GM12878 (cell line): ENCODE results near the gene NR3C1. TPM values are rescaled to one million over a fixed set of nuclear protein-coding genes. Genes with fewer than 3 reads are reported as not detected.

Source experiments
- ATAC-seq: fragments of 200-7000 bp; cut with Tn5 transposase; 3 replicates; pipeline ENCODE4 v1.9.1; 2020; ENCODE audit warnings: mild to moderate bottlenecking, moderate library complexity
- BruUV-seq: library from RNA; stranded (reverse); fragments of 400-500 nt; replicated peaks from 2 replicates; lab custom pipeline; 2021; lab: Mats Ljungman, UMichigan
- CTCF ChIA-PET: fragments of 300-600 bp; sonication (Branson Sonifier 250); formaldehyde crosslinking; extraction: SDS; loops from one replicate; lab custom pipeline; 2021; ENCODE audit warnings: inconsistent platforms; lab: Yijun Ruan, JAX
- POLR2A ChIA-PET: fragments of 350-600 bp; formaldehyde crosslinking; extraction: SDS; loops from one replicate; lab custom pipeline; 2021; ENCODE audit warnings: inconsistent platforms; lab: Charles Lee
- RAD21 ChIA-PET: fragments of 300-600 bp; sonication (Branson Sonifier 250); formaldehyde crosslinking; loops from one replicate; lab custom pipeline; 2023; ENCODE audit warnings: antibody characterized with exemption; ENCODE audit not compliant: unreplicated experiment; lab: Charles Lee
- SMC1A ChIA-PET: fragments of 300-600 bp; sonication (Branson Sonifier 250); formaldehyde crosslinking; loops from one replicate; lab custom pipeline; 2023; ENCODE audit not compliant: unreplicated experiment, uncharacterized antibody; lab: Charles Lee
- DNase-seq: peaks from one replicate; pipeline ENCODE4 v3.0.0-alpha.2; 2011; ENCODE audit warnings: low read depth, low spot score
- FAIRE-seq: peaks from 3 replicates; lab custom pipeline; 2011; peaks lifted over from hg19 to GRCh38; lab: Jason Lieb, UNC
- H2AFZ ChIP-seq: 2 replicates; pipeline ENCODE4 v1.6.0; 2011; ENCODE audit warnings: low read depth, low read length, control low read depth; ENCODE audit not compliant: control insufficient read depth
- H3K27ac ChIP-seq: 2 replicates; pipeline ENCODE4 v1.5.1; 2011; ENCODE audit warnings: control low read depth; ENCODE audit not compliant: control insufficient read depth, insufficient read depth
- H3K27me3 ChIP-seq, 2 experiments: replicated peaks in 1 of 2; 2 replicates each; pipeline versions ENCODE4 v1.6.0 to v1.6.1; 2011; ENCODE audit warnings: low read length in 1 of 2; ENCODE audit not compliant: control insufficient read depth in 2 of 2, insufficient read depth in 2 of 2
- H3K36me3 ChIP-seq, 2 experiments: 2 replicates each; pipeline ENCODE4 v1.5.1; 2011; ENCODE audit warnings: low read length in 1 of 2; ENCODE audit not compliant: control insufficient read depth in 2 of 2, insufficient read depth in 2 of 2
- H3K4me1 ChIP-seq: 2 replicates; pipeline ENCODE4 v1.6.1; 2011; ENCODE audit warnings: mild to moderate bottlenecking, low read length, moderate library complexity, mixed read lengths; ENCODE audit not compliant: control insufficient read depth, insufficient read depth
- H3K4me2 ChIP-seq: 2 replicates; pipeline ENCODE4 v1.6.0; 2011; ENCODE audit warnings: control low read depth; ENCODE audit not compliant: control insufficient read depth, insufficient read depth
- H3K4me3 ChIP-seq: fragments of 200-600 bp; sonication (generic); 2 replicates; pipeline ENCODE4 v1.5.1; 2016
- H3K79me2 ChIP-seq: 2 replicates; pipeline ENCODE4 v1.6.0; 2011; ENCODE audit warnings: low read length; ENCODE audit not compliant: control insufficient read depth, insufficient read depth
- H3K9ac ChIP-seq: 2 replicates; pipeline ENCODE4 v1.8.0; 2011; ENCODE audit warnings: low read length, control low read depth, mixed read lengths; ENCODE audit not compliant: control insufficient read depth, insufficient read depth
- H3K9me3 ChIP-seq: replicated peaks from 3 replicates; pipeline ENCODE4 v1.5.1; 2011; ENCODE audit warnings: mild to moderate bottlenecking, low read length; ENCODE audit not compliant: control insufficient read depth, insufficient read depth
- H4K20me1 ChIP-seq: 2 replicates; pipeline ENCODE4 v1.6.0; 2011; ENCODE audit not compliant: control insufficient read depth, insufficient read depth
- CREB1 ChIP-seq: IDR thresholded peaks from 2 replicates; pipeline ENCODE4 v1.6.1; 2012; ENCODE audit warnings: low read depth, mild to moderate bottlenecking, inconsistent platforms
- NFYA ChIP-seq: IDR thresholded peaks from 2 replicates; pipeline ENCODE4 v1.6.1; 2011; ENCODE audit warnings: low read depth, mild to moderate bottlenecking, low read length, improper control_type of control experiment, borderline replicate concordance
- RAD51 ChIP-seq: fragments of 450-650 bp; IDR thresholded peaks from 2 replicates; pipeline ENCODE4 v1.6.1; 2016; ENCODE audit warnings: moderate library complexity, mild to moderate bottlenecking, inconsistent platforms
- SP1 ChIP-seq: IDR thresholded peaks from one replicate; pipeline ENCODE4 v1.6.1; 2011; ENCODE audit warnings: low read depth, low read length
- SREBF2 ChIP-seq: IDR thresholded peaks from 2 replicates; pipeline ENCODE4 v1.6.1; 2012; ENCODE audit warnings: mild to moderate bottlenecking, low read length
- SRF ChIP-seq, 2 experiments: IDR thresholded peaks; 2 replicates each; pipeline ENCODE4 v1.6.1; 2011; ENCODE audit warnings: low read depth in 2 of 2, low read length in 2 of 2, mild to moderate bottlenecking in 1 of 2, moderate library complexity in 1 of 2
- STAT1 ChIP-seq: fragments of 450-650 bp; conservative IDR thresholded peaks from 2 replicates; pipeline ENCODE4 v1.6.1; 2014; ENCODE audit warnings: antibody characterized with exemption, mild to moderate bottlenecking
- ZNF217 ChIP-seq: fragments of 450-650 bp; IDR thresholded peaks from 2 replicates; pipeline ENCODE4 v1.6.1; 2017; ENCODE audit warnings: antibody characterized with exemption, mild to moderate bottlenecking
- ZNF274 ChIP-seq: IDR thresholded peaks from one replicate; pipeline ENCODE4 v1.8.0; 2011; ENCODE audit not compliant: insufficient read length, insufficient read depth
- ZZZ3 ChIP-seq: IDR thresholded peaks from 2 replicates; pipeline ENCODE4 v1.6.1; 2011; ENCODE audit warnings: low read depth; ENCODE audit not compliant: control insufficient read depth, insufficient read length
- WGBS: methylation state at CpG from one replicate; pipeline ENCODE4 v1.1.6; 2016; ENCODE audit warnings: low lambda C conversion rate; ENCODE audit not compliant: insufficient replicate concordance, insufficient coverage; ENCODE audit errors: missing lambda C conversion rate; 5-methylcytosine and 5-hydroxymethylcytosine counted together
- in situ Hi-C: fragments of 300-500 bp; cut with MboI; formaldehyde crosslinking; loops from 9 replicates; pipeline ENCODE4 v1.14.3; 2018; ENCODE audit warnings: mixed read lengths
- intact Hi-C: fragments of 100-400 bp; cut with micrococcal nuclease; formaldehyde crosslinking; loops from one replicate; pipeline ENCODE4 v1.14.2; 2022; ENCODE audit not compliant: unreplicated experiment
- polyA plus RNA-seq, 11 experiments: library from polyadenylated mRNA; depleted of rRNA in 4 of 11; unstranded in 6 of 11; stranded (reverse) in 5 of 11; fragments of >200 nt; fragmentation: Nextera tagmentation in 4 of 11; fragmentation: Illumina TruSeq in 1 of 11; extraction: Ambion mirVana in 4 of 11; extraction: Trizol in 1 of 11; gene quantifications; 1 replicate in 1 of 11; 2 replicates in 10 of 11; pipeline versions ENCODE4 v1.2.1 to v1.2.3, GENCODE V29; 2011 to 2016; ENCODE audit warnings: inconsistent platforms in 2 of 11, missing spikeins in 2 of 11, low read depth in 1 of 11
- total RNA-seq, 4 experiments: library from RNA; depleted of rRNA in 3 of 4; stranded (reverse); fragments of >200 nt in 3 of 4; fragmentation: Illumina TruSeq in 1 of 4; extraction: Trizol in 1 of 4; gene quantifications; 2 replicates each; pipeline versions ENCODE4 v1.2.1 to v1.2.3, GENCODE V29; 2013 to 2021
- TF ChIP-seq, protein P1 (sequence below): IDR thresholded peaks from 2 replicates; pipeline ENCODE4 v1.6.1; 2012; ENCODE audit warnings: low read length, inconsistent platforms
- TF ChIP-seq, protein P2 (sequence below): fragments of 150-350 bp; IDR thresholded peaks from 2 replicates; pipeline ENCODE4 v1.6.1; 2014; ENCODE audit warnings: mild to moderate bottlenecking, low read depth, low read length
- TF ChIP-seq, protein P3 (sequence below): fragments of 450-650 bp; conservative IDR thresholded peaks from 2 replicates; pipeline ENCODE4 v1.6.1; 2017; ENCODE audit warnings: mild to moderate bottlenecking, moderate library complexity
- TF ChIP-seq, protein P4 (sequence below): fragments of 450-650 bp; IDR thresholded peaks from 2 replicates; pipeline ENCODE4 v1.6.1; 2016; ENCODE audit warnings: mild to moderate bottlenecking

NR3C1 gene
- total and polyA plus RNA-seq, 10 of the 15 experiments (the other 5 are each of a cell fraction or from before 2014, with no cell fraction given), result 49.7 to 141 (median 109) TPM

DNA sequence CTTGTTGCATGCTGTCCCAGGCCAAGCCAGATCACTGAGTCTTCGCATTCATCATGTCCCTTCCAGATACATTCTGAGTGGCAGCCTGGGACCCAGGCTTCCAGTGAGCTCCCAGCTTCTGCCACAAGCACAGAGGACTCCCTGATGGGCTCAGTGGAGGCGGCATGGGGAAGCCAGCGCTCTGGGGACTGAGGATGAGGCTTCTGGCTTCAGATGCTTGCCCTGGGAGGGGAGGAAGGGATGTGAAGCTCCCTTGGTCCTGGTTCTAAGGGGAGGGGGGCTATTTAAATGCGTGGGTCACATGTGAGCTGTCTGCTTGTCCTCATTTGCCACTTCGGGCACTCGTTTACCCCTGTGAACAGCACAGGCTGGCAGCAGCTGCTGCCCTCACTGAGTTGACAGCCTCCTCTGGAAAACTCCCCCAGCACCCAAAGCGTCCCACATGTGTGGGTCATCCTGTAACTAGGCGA lies 174.0 kb downstream of the NR3C1 start (continued):
- TF ChIP-seq, protein P1, sequence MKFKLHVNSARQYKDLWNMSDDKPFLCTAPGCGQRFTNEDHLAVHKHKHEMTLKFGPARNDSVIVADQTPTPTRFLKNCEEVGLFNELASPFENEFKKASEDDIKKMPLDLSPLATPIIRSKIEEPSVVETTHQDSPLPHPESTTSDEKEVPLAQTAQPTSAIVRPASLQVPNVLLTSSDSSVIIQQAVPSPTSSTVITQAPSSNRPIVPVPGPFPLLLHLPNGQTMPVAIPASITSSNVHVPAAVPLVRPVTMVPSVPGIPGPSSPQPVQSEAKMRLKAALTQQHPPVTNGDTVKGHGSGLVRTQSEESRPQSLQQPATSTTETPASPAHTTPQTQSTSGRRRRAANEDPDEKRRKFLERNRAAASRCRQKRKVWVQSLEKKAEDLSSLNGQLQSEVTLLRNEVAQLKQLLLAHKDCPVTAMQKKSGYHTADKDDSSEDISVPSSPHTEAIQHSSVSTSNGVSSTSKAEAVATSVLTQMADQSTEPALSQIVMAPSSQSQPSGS, result no peak
- TF ChIP-seq CREB1 (no peak), STAT1 (no peak), NFYA (no peak), RAD51 (peak; percentile 56; the same call in 1 of the 2 replicates), SRF (IDR thresholded peaks at IDR 0.05; ENCODE audit: low read depth in 2 of 2, low read length in 2 of 2) (no peak), SREBF2 (no peak)
- TF ChIP-seq, protein P2, sequence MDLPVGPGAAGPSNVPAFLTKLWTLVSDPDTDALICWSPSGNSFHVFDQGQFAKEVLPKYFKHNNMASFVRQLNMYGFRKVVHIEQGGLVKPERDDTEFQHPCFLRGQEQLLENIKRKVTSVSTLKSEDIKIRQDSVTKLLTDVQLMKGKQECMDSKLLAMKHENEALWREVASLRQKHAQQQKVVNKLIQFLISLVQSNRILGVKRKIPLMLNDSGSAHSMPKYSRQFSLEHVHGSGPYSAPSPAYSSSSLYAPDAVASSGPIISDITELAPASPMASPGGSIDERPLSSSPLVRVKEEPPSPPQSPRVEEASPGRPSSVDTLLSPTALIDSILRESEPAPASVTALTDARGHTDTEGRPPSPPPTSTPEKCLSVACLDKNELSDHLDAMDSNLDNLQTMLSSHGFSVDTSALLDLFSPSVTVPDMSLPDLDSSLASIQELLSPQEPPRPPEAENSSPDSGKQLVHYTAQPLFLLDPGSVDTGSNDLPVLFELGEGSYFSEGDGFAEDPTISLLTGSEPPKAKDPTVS, result no peak

DNA sequence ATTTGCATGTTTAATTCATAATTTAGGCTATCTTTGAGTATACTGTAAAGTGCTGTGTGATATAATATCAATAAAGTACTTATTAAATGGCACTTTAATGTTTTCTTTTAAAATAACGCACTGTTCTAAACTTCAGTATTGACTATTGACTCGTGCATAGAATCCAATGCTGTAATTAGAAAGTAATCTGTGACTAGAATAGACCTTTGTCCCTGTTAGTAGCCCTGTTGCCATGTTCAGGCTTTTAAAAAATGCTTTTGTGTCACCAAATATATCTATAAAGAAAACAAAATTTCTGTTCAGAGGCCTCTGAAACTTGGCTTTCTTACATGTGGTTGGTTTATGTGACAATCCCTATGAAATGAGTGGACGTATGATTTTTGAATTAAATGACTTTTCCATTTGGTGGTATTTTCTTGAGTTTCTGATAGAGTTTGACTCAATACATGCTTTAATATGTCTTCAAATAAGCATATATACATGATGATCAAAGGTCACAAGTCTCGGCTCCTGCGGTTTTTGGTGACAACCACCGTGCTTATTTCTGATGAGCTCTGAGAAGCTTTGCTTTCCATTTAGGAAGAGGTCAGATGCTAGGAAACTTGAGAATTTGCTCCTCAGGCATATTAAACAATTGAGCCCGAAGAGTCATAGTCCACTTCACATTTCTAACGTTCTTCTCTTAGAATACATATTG lies 174.7 kb downstream of the NR3C1 start:
- intact Hi-C loops (no loop called here), in situ Hi-C loops (no loop called here)
- ChIA-PET POLR2A (interaction anchor here (1.0 to 9.0 kb wide), 10 partner anchors 9 to 209 kb away, joined by 3 to 114 read pairs (median 6); no protein-coding TSS in a partner anchor), CTCF (interaction anchor here (0.9 to 7.9 kb wide), 11 partner anchors 11 to 226 kb away, joined by 3 to 77 read pairs (median 6); no protein-coding TSS in a partner anchor), RAD21 (interaction anchor here (0.6 to 18.1 kb wide), 32 partner anchors 10 to 750 kb away, joined by 3 to 482 read pairs (median 5); partner anchors contain the start of gene NR3C1), SMC1A (interaction anchor here (0.8 to 19.2 kb wide), 33 partner anchors 10 to 739 kb away, joined by 3 to 423 read pairs (median 4); no protein-coding TSS in a partner anchor)
- Histone ChIP-seq H3K27me3 (no peaks in the 10 kb centered on the region), H4K20me1 (no peaks in the 10 kb centered on the region), H3K9ac (peak overlapping the region; percentile 60; the same call in 1 of the 2 replicates), H3K79me2 (peaks cover 1% of the 10 kb centered on the region; the same call in 1 of the 2 replicates), H3K4me1 (peaks cover 29% of the 10 kb centered on the region), H3K27ac (peak overlapping the region; percentile 90), H3K9me3 (no peaks in the 10 kb centered on the region; the same call in 2 of the 3 replicates), H3K4me2 (no peak overlapping the region), H2AFZ (no peak overlapping the region), H3K36me3 (no peaks in the 10 kb centered on the region), H3K4me3 (no peak overlapping the region)
- BruUV-seq, result no TSS peak
- WGBS, result 86% methylated on average over 8 of the region's 8 CpGs
- ATAC-seq (no peak), DNase-seq (no peak), FAIRE-seq (no peak)
- TF ChIP-seq SP1 (no peak), ZNF217 (0 out of 2 replicates have a peak, but pooled peaks have one; percentile 9), ZNF274 (no peak), ZZZ3 (no peak)
- TF ChIP-seq, protein P3, sequence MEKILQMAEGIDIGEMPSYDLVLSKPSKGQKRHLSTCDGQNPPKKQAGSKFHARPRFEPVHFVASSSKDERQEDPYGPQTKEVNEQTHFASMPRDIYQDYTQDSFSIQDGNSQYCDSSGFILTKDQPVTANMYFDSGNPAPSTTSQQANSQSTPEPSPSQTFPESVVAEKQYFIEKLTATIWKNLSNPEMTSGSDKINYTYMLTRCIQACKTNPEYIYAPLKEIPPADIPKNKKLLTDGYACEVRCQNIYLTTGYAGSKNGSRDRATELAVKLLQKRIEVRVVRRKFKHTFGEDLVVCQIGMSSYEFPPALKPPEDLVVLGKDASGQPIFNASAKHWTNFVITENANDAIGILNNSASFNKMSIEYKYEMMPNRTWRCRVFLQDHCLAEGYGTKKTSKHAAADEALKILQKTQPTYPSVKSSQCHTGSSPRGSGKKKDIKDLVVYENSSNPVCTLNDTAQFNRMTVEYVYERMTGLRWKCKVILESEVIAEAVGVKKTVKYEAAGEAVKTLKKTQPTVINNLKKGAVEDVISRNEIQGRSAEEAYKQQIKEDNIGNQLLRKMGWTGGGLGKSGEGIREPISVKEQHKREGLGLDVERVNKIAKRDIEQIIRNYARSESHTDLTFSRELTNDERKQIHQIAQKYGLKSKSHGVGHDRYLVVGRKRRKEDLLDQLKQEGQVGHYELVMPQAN, result no peak
- TF ChIP-seq, protein P4, sequence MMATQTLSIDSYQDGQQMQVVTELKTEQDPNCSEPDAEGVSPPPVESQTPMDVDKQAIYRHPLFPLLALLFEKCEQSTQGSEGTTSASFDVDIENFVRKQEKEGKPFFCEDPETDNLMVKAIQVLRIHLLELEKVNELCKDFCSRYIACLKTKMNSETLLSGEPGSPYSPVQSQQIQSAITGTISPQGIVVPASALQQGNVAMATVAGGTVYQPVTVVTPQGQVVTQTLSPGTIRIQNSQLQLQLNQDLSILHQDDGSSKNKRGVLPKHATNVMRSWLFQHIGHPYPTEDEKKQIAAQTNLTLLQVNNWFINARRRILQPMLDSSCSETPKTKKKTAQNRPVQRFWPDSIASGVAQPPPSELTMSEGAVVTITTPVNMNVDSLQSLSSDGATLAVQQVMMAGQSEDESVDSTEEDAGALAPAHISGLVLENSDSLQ, result no peak
